HepG2 (cell line): ENCODE measurements around the gene MAP3K4. TPM values are rescaled to one million over a fixed set of nuclear protein-coding genes. Genes with fewer than 3 reads are reported as not detected.

Source experiments
- MAZ ChIP-seq, 2 experiments: sonication (generic) in 1 of 2; formaldehyde crosslinking in 1 of 2; IDR thresholded peaks; 2 replicates each; pipeline versions ENCODE4 v1.5.0 to v1.6.1; 2012 to 2020; ENCODE audit warnings: low read depth in 2 of 2, mild to moderate bottlenecking in 2 of 2, borderline replicate concordance in 1 of 2, improper control_type of control experiment in 1 of 2, low read length in 1 of 2, missing genetic modification reagents in 1 of 2, moderate library complexity in 1 of 2
- TRIM22 ChIP-seq: fragments of 450-650 bp; IDR thresholded peaks from 2 replicates; pipeline ENCODE4 v1.6.1; 2017
- ZFP36L1 ChIP-seq: sonication (generic); formaldehyde crosslinking; IDR thresholded peaks from 2 replicates; pipeline ENCODE4 v1.8.0; 2022; ENCODE audit warnings: mild to moderate bottlenecking, missing genetic modification reagents, moderate library complexity
- ZNF326 ChIP-seq: sonication (generic); formaldehyde crosslinking; IDR thresholded peaks from 2 replicates; pipeline ENCODE4 v1.4.0; 2020; ENCODE audit warnings: missing genetic modification reagents, borderline replicate concordance
- polyA plus RNA-seq, 8 experiments: library from polyadenylated mRNA; depleted of rRNA in 3 of 8; stranded (reverse) in 7 of 8; unstranded in 1 of 8; fragments of >200 nt; fragmentation: Illumina TruSeq in 4 of 8; extraction: Trizol in 4 of 8; gene quantifications; 2 replicates each; pipeline versions ENCODE4 v1.2.1 to v1.2.3, GENCODE V29; 2011 to 2016; ENCODE audit warnings: low read depth in 4 of 8, missing spikeins in 1 of 8, mixed read lengths in 1 of 8; ENCODE audit not compliant: insufficient read depth in 1 of 8
- total RNA-seq, 5 experiments: library from RNA; depleted of rRNA; stranded (reverse); fragments of >200 nt; fragmentation: Illumina TruSeq; extraction: Trizol; gene quantifications; 2 replicates each; pipeline ENCODE4 v1.2.3, GENCODE V29; 2016; ENCODE audit warnings: low read depth in 1 of 5
- TF ChIP-seq, protein P1 (sequence below): IDR thresholded peaks from 2 replicates; pipeline ENCODE4 v1.6.1; 2016; ENCODE audit warnings: low read depth, missing genetic modification reagents, missing compliant biosample characterization
- TF ChIP-seq, protein P2 (sequence below): sonication (generic); formaldehyde crosslinking; IDR thresholded peaks from 2 replicates; pipeline ENCODE4 v1.5.0; 2020; ENCODE audit warnings: missing genetic modification reagents

The MAP3K4 gene
- total and polyA plus RNA-seq, 2 of the 13 experiments (the other 11 are each of a cell fraction or from before 2014, with no cell fraction given) = 12.9 to 33.6 TPM

DNA sequence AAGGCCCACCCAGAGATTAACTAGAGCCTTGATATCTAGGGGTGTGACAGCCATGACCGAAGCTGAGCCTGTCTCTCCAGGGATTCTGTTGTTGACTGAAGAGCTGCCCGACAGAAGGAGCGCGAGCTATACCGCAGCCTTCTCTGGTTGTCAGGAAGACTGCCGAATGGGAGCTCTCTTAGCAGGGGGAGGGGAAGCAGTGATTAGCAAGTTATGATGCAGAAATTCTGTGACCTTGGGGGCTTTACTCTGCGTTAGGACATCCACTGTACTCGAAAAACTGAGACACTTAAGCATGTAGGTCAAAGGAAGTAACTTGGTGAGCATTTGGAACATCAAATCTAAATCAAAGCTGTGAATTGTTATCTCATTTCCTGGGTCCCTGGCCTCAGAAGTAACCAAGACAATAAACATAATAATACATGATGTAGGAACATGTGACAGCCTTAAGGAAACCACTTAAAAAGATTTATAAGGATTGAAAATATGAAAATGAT lies 84.7 kb downstream of the MAP3K4 start (continued):
- TF ChIP-seq, protein P1, sequence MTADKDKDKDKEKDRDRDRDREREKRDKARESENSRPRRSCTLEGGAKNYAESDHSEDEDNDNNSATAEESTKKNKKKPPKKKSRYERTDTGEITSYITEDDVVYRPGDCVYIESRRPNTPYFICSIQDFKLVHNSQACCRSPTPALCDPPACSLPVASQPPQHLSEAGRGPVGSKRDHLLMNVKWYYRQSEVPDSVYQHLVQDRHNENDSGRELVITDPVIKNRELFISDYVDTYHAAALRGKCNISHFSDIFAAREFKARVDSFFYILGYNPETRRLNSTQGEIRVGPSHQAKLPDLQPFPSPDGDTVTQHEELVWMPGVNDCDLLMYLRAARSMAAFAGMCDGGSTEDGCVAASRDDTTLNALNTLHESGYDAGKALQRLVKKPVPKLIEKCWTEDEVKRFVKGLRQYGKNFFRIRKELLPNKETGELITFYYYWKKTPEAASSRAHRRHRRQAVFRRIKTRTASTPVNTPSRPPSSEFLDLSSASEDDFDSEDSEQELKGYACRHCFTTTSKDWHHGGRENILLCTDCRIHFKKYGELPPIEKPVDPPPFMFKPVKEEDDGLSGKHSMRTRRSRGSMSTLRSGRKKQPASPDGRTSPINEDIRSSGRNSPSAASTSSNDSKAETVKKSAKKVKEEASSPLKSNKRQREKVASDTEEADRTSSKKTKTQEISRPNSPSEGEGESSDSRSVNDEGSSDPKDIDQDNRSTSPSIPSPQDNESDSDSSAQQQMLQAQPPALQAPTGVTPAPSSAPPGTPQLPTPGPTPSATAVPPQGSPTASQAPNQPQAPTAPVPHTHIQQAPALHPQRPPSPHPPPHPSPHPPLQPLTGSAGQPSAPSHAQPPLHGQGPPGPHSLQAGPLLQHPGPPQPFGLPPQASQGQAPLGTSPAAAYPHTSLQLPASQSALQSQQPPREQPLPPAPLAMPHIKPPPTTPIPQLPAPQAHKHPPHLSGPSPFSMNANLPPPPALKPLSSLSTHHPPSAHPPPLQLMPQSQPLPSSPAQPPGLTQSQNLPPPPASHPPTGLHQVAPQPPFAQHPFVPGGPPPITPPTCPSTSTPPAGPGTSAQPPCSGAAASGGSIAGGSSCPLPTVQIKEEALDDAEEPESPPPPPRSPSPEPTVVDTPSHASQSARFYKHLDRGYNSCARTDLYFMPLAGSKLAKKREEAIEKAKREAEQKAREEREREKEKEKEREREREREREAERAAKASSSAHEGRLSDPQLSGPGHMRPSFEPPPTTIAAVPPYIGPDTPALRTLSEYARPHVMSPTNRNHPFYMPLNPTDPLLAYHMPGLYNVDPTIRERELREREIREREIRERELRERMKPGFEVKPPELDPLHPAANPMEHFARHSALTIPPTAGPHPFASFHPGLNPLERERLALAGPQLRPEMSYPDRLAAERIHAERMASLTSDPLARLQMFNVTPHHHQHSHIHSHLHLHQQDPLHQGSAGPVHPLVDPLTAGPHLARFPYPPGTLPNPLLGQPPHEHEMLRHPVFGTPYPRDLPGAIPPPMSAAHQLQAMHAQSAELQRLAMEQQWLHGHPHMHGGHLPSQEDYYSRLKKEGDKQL = no peak
- TF ChIP-seq ZFP36L1 (CRISPR knock-in tag) = no peak
- TF ChIP-seq TRIM22 = no peak
- TF ChIP-seq, protein P2, sequence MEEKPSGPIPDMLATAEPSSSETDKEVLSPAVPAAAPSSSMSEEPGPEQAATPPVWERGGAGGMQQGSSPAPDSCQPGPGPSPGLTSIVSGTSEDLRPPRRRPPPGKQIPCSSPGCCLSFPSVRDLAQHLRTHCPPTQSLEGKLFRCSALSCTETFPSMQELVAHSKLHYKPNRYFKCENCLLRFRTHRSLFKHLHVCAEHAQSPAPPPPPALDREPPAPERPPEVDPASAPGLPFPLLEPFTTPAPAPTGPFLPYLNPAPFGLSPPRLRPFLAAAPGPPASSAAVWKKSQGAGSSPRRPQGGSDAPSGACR = no peak
- TF ChIP-seq ZNF326 = no peak
- no peak for TF ChIP-seq MAZ (IDR thresholded peaks at IDR 0.05; ENCODE audit: borderline replicate concordance, low read depth, low read length)
- no peak for TF ChIP-seq MAZ (CRISPR knock-in tag; IDR thresholded peaks at IDR 0.05; ENCODE audit: low read depth)
